SK-N-SH treated with all-trans-retinoic acid at 6 μM for 48 hours (cell line): ENCODE data around the gene SLC7A1.

Source experiments
- ATAC-seq: fragments of 200-7000 bp; cut with Tn5 transposase; 3 replicates; pipeline ENCODE4 v1.9.1; 2020; ENCODE audit warnings: mild to moderate bottlenecking, moderate library complexity
- ARNTL ChIP-seq: fragments of 450-650 bp; formaldehyde crosslinking; IDR thresholded peaks from 2 replicates; pipeline ENCODE4 v1.5.0; 2020; ENCODE audit warnings: low read depth, mild to moderate bottlenecking, moderate library complexity, borderline replicate concordance
- BACH2 ChIP-seq: fragments of 250-450 bp; sonication (Bioruptor Pico); IDR thresholded peaks from 2 replicates; pipeline ENCODE4 v1.9.0; 2021; ENCODE audit warnings: mild to moderate bottlenecking, borderline replicate concordance
- CREB5 ChIP-seq: fragments of 250-450 bp; sonication (Bioruptor Pico); IDR thresholded peaks from 2 replicates; pipeline ENCODE4 v1.5.1; 2020; ENCODE audit warnings: low read depth, mild to moderate bottlenecking, moderate library complexity
- CSDC2 ChIP-seq: fragments of 250-450 bp; sonication (Bioruptor Pico); IDR thresholded peaks from 2 replicates; pipeline ENCODE4 v1.5.0; 2020; ENCODE audit warnings: mild to moderate bottlenecking, moderate library complexity
- CSRNP3 ChIP-seq: fragments of 250-450 bp; sonication (Bioruptor Pico); IDR thresholded peaks from 2 replicates; pipeline ENCODE4 v1.5.1; 2021; ENCODE audit warnings: mild to moderate bottlenecking, moderate library complexity
- ISL1 ChIP-seq: fragments of 250-450 bp; sonication (Bioruptor Pico); IDR thresholded peaks from 2 replicates; pipeline ENCODE4 v2.1.2; 2022; ENCODE audit warnings: mild to moderate bottlenecking, moderate library complexity
- OSR1 ChIP-seq: fragments of 250-450 bp; sonication (Bioruptor Pico); IDR thresholded peaks from 2 replicates; pipeline ENCODE4 v1.8.0; 2022; ENCODE audit warnings: moderate library complexity, mild to moderate bottlenecking, inconsistent platforms
- PATZ1 ChIP-seq: fragments of 250-450 bp; sonication (Bioruptor Pico); IDR thresholded peaks from 2 replicates; pipeline ENCODE4 v1.8.0; 2020; ENCODE audit warnings: mild to moderate bottlenecking, moderate library complexity, borderline replicate concordance
- POU6F1 ChIP-seq: fragments of 250-450 bp; sonication (Bioruptor Pico); IDR thresholded peaks from 2 replicates; pipeline ENCODE4 v1.8.0; 2021; ENCODE audit warnings: low read depth, mild to moderate bottlenecking, moderate library complexity, borderline replicate concordance
- PPARA ChIP-seq: fragments of 250-450 bp; sonication (Bioruptor Pico); IDR thresholded peaks from 2 replicates; pipeline ENCODE4 v1.5.0; 2020; ENCODE audit warnings: mild to moderate bottlenecking, borderline replicate concordance
- RARB ChIP-seq: fragments of 250-450 bp; sonication (Bioruptor Pico); IDR thresholded peaks from 2 replicates; pipeline ENCODE4 v1.8.0; 2021; ENCODE audit warnings: mild to moderate bottlenecking, moderate library complexity
- SNAI2 ChIP-seq: fragments of 250-450 bp; sonication (Bioruptor Pico); IDR thresholded peaks from 2 replicates; pipeline ENCODE4 v1.5.0; 2020; ENCODE audit warnings: mild to moderate bottlenecking, moderate library complexity
- TCF4 ChIP-seq: fragments of 250-450 bp; sonication (Bioruptor Pico); IDR thresholded peaks from 2 replicates; pipeline ENCODE4 v1.8.0; 2021; ENCODE audit warnings: mild to moderate bottlenecking, moderate library complexity, borderline replicate concordance
- TOX ChIP-seq: fragments of 250-450 bp; sonication (Bioruptor Pico); IDR thresholded peaks from 2 replicates; pipeline ENCODE4 v1.8.0; 2021; ENCODE audit warnings: mild to moderate bottlenecking, moderate library complexity, borderline replicate concordance
- TSHZ2 ChIP-seq: fragments of 250-450 bp; sonication (Bioruptor Pico); IDR thresholded peaks from 2 replicates; pipeline ENCODE4 v1.5.0; 2020; ENCODE audit warnings: mild to moderate bottlenecking, moderate library complexity
- ZC3H10 ChIP-seq: fragments of 250-450 bp; sonication (Bioruptor Pico); IDR thresholded peaks from 2 replicates; pipeline ENCODE4 v1.5.1; 2021; ENCODE audit warnings: mild to moderate bottlenecking, moderate library complexity
- ZFP3 ChIP-seq: fragments of 250-450 bp; sonication (Bioruptor Pico); IDR thresholded peaks from 2 replicates; pipeline ENCODE4 v1.5.0; 2020; ENCODE audit warnings: mild to moderate bottlenecking, moderate library complexity
- ZFP30 ChIP-seq: fragments of 450-650 bp; formaldehyde crosslinking; IDR thresholded peaks from 2 replicates; pipeline ENCODE4 v1.5.0; 2022; ENCODE audit warnings: mild to moderate bottlenecking, moderate library complexity
- ZNF565 ChIP-seq: fragments of 450-650 bp; formaldehyde crosslinking; conservative IDR thresholded peaks from 2 replicates; pipeline ENCODE4 v1.5.0; 2020; ENCODE audit warnings: low read depth, mild to moderate bottlenecking, moderate library complexity
- ZNF70 ChIP-seq: fragments of 450-650 bp; formaldehyde crosslinking; IDR thresholded peaks from 2 replicates; pipeline ENCODE4 v1.5.0; 2020; ENCODE audit warnings: mild to moderate bottlenecking, moderate library complexity
- ZNF8 ChIP-seq: fragments of 450-650 bp; formaldehyde crosslinking; IDR thresholded peaks from 2 replicates; pipeline ENCODE4 v1.5.0; 2020; ENCODE audit warnings: mild to moderate bottlenecking, moderate library complexity

SLC7A1 gene

GRCh38 chr13:29539856-29540255, 55.6 kb downstream of the SLC7A1 start:
- no peak for ATAC-seq
- TF ChIP-seq BACH2 (no peak), CSDC2 (no peak), CSRNP3 (no peak), ZNF8 (CRISPR knock-in tag) (no peak), PATZ1 (CRISPR knock-in tag) (no peak), ZNF565 (CRISPR knock-in tag) (no peak), ZFP3 (CRISPR knock-in tag) (no peak), ZC3H10 (CRISPR knock-in tag) (no peak), CREB5 (CRISPR knock-in tag) (no peak), RARB (CRISPR knock-in tag) (no peak), TSHZ2 (CRISPR knock-in tag) (no peak), ZNF70 (no peak), TOX (no peak), PPARA (CRISPR knock-in tag) (no peak), OSR1 (no peak), ARNTL (CRISPR knock-in tag) (no peak), ISL1 (CRISPR knock-in tag) (no peak)

- ATAC-seq = no peak
- no peak for TF ChIP-seq OSR1
- TF ChIP-seq, all 23 proteins: peak for 0
These were observed 56.8 kb downstream of the SLC7A1 start for GRCh38 chr13:29538652-29539040.

- no peak; the same call in 2 of the 3 replicates for ATAC-seq
- TF ChIP-seq OSR1 (no peak), ZNF565 (CRISPR knock-in tag) (no peak), TCF4 (CRISPR knock-in tag) (no peak), ZC3H10 (CRISPR knock-in tag) (no peak)
- TF ChIP-seq, all 23 proteins: peak for 0
These were observed 57.5 kb downstream of the SLC7A1 start for GRCh38 chr13:29537736-29538651.

GRCh38 chr13:29536853-29537252, 58.6 kb downstream of the SLC7A1 start:
- ATAC-seq = no peak
- TF ChIP-seq ZFP30 (CRISPR knock-in tag) (no peak), ZNF70 (no peak), OSR1 (no peak), BACH2 (no peak), PPARA (CRISPR knock-in tag) (no peak), TSHZ2 (CRISPR knock-in tag) (no peak), TOX (no peak), PATZ1 (CRISPR knock-in tag) (no peak), ARNTL (CRISPR knock-in tag) (no peak), POU6F1 (CRISPR knock-in tag) (no peak), SNAI2 (CRISPR knock-in tag) (no peak)
